GM12878 (cell line): ENCODE data around the gene RBMXL2. TPM values are rescaled to one million over a fixed set of nuclear protein-coding genes. Genes with fewer than 3 reads are reported as not detected.

ENCODE experiments used
- ATAC-seq: fragments of 200-7000 bp; cut with Tn5 transposase; 3 replicates; pipeline ENCODE4 v1.9.1; 2020; ENCODE audit warnings: mild to moderate bottlenecking, moderate library complexity
- BruUV-seq: library from RNA; stranded (reverse); fragments of 400-500 nt; replicated peaks from 2 replicates; lab custom pipeline; 2021; lab: Mats Ljungman, UMichigan
- CTCF ChIA-PET: fragments of 300-600 bp; sonication (Branson Sonifier 250); formaldehyde crosslinking; extraction: SDS; loops from one replicate; lab custom pipeline; 2021; ENCODE audit warnings: inconsistent platforms; lab: Yijun Ruan, JAX
- POLR2A ChIA-PET: fragments of 350-600 bp; formaldehyde crosslinking; extraction: SDS; loops from one replicate; lab custom pipeline; 2021; ENCODE audit warnings: inconsistent platforms; lab: Charles Lee
- RAD21 ChIA-PET: fragments of 300-600 bp; sonication (Branson Sonifier 250); formaldehyde crosslinking; loops from one replicate; lab custom pipeline; 2023; ENCODE audit warnings: antibody characterized with exemption; ENCODE audit not compliant: unreplicated experiment; lab: Charles Lee
- SMC1A ChIA-PET: fragments of 300-600 bp; sonication (Branson Sonifier 250); formaldehyde crosslinking; loops from one replicate; lab custom pipeline; 2023; ENCODE audit not compliant: unreplicated experiment, uncharacterized antibody; lab: Charles Lee
- DNase-seq: peaks from one replicate; pipeline ENCODE4 v3.0.0-alpha.2; 2011; ENCODE audit warnings: low read depth, low spot score
- FAIRE-seq: peaks from 3 replicates; lab custom pipeline; 2011; peaks lifted over from hg19 to GRCh38; lab: Jason Lieb, UNC
- H2AFZ ChIP-seq: 2 replicates; pipeline ENCODE4 v1.6.0; 2011; ENCODE audit warnings: low read depth, low read length, control low read depth; ENCODE audit not compliant: control insufficient read depth
- H3K27ac ChIP-seq: 2 replicates; pipeline ENCODE4 v1.5.1; 2011; ENCODE audit warnings: control low read depth; ENCODE audit not compliant: control insufficient read depth, insufficient read depth
- H3K27me3 ChIP-seq, 2 experiments: replicated peaks in 1 of 2; 2 replicates each; pipeline versions ENCODE4 v1.6.0 to v1.6.1; 2011; ENCODE audit warnings: low read length in 1 of 2; ENCODE audit not compliant: control insufficient read depth in 2 of 2, insufficient read depth in 2 of 2
- H3K36me3 ChIP-seq, 2 experiments: 2 replicates each; pipeline ENCODE4 v1.5.1; 2011; ENCODE audit warnings: low read length in 1 of 2; ENCODE audit not compliant: control insufficient read depth in 2 of 2, insufficient read depth in 2 of 2
- H3K4me1 ChIP-seq: 2 replicates; pipeline ENCODE4 v1.6.1; 2011; ENCODE audit warnings: mild to moderate bottlenecking, low read length, moderate library complexity, mixed read lengths; ENCODE audit not compliant: control insufficient read depth, insufficient read depth
- H3K4me2 ChIP-seq: 2 replicates; pipeline ENCODE4 v1.6.0; 2011; ENCODE audit warnings: control low read depth; ENCODE audit not compliant: control insufficient read depth, insufficient read depth
- H3K4me3 ChIP-seq: fragments of 200-600 bp; sonication (generic); 2 replicates; pipeline ENCODE4 v1.5.1; 2016
- H3K79me2 ChIP-seq: 2 replicates; pipeline ENCODE4 v1.6.0; 2011; ENCODE audit warnings: low read length; ENCODE audit not compliant: control insufficient read depth, insufficient read depth
- H3K9ac ChIP-seq: 2 replicates; pipeline ENCODE4 v1.8.0; 2011; ENCODE audit warnings: low read length, control low read depth, mixed read lengths; ENCODE audit not compliant: control insufficient read depth, insufficient read depth
- H3K9me3 ChIP-seq: replicated peaks from 3 replicates; pipeline ENCODE4 v1.5.1; 2011; ENCODE audit warnings: mild to moderate bottlenecking, low read length; ENCODE audit not compliant: control insufficient read depth, insufficient read depth
- H4K20me1 ChIP-seq: 2 replicates; pipeline ENCODE4 v1.6.0; 2011; ENCODE audit not compliant: control insufficient read depth, insufficient read depth
- BHLHE40 ChIP-seq, 2 experiments: fragments of 450-650 bp in 1 of 2; IDR thresholded peaks; 2 replicates each; pipeline ENCODE4 v1.6.1; 2011 to 2017; ENCODE audit warnings: low read depth in 2 of 2, borderline replicate concordance in 1 of 2, improper control_type of control experiment in 1 of 2, low read length in 1 of 2, mild to moderate bottlenecking in 1 of 2
- CBX5 ChIP-seq: sonication (generic); IDR thresholded peaks from 2 replicates; pipeline ENCODE4 v1.6.1; 2016; ENCODE audit warnings: low read depth, moderate library complexity, mild to moderate bottlenecking, inconsistent platforms
- FOS ChIP-seq: IDR thresholded peaks from 3 replicates; pipeline ENCODE4 v1.6.1; 2011; ENCODE audit warnings: borderline replicate concordance; ENCODE audit not compliant: insufficient read length; ENCODE audit errors: extremely low read depth
- HCFC1 ChIP-seq: fragments of 150-350 bp; IDR thresholded peaks from 2 replicates; pipeline ENCODE4 v1.6.1; 2014; ENCODE audit warnings: low read length
- HDGF ChIP-seq: fragments of 450-650 bp; IDR thresholded peaks from 2 replicates; pipeline ENCODE4 v1.6.1; 2016; ENCODE audit warnings: antibody characterized with exemption
- NFIC ChIP-seq: IDR thresholded peaks from 2 replicates; pipeline ENCODE4 v1.6.1; 2012; ENCODE audit warnings: low read depth, mild to moderate bottlenecking, inconsistent platforms, low read length, moderate library complexity
- NR2C1 ChIP-seq: fragments of 450-650 bp; IDR thresholded peaks from 2 replicates; pipeline ENCODE4 v1.6.1; 2017; ENCODE audit warnings: antibody characterized with exemption, mild to moderate bottlenecking, moderate library complexity
- POU2F2 ChIP-seq: IDR thresholded peaks from 3 replicates; pipeline ENCODE4 v1.6.1; 2011; ENCODE audit warnings: low read depth, mild to moderate bottlenecking, low read length, borderline replicate concordance
- RUNX3 ChIP-seq: IDR thresholded peaks from 2 replicates; pipeline ENCODE4 v1.6.1; 2012; ENCODE audit warnings: low read length, inconsistent platforms
- SREBF2 ChIP-seq: IDR thresholded peaks from 2 replicates; pipeline ENCODE4 v1.6.1; 2012; ENCODE audit warnings: mild to moderate bottlenecking, low read length
- ZNF217 ChIP-seq: fragments of 450-650 bp; IDR thresholded peaks from 2 replicates; pipeline ENCODE4 v1.6.1; 2017; ENCODE audit warnings: antibody characterized with exemption, mild to moderate bottlenecking
- ZNF384 ChIP-seq: IDR thresholded peaks from 2 replicates; pipeline ENCODE4 v1.6.1; 2012; ENCODE audit warnings: low read depth, mild to moderate bottlenecking, low read length, improper control_type of control experiment, borderline replicate concordance
- WGBS: methylation state at CpG from one replicate; pipeline ENCODE4 v1.1.6; 2016; ENCODE audit warnings: low lambda C conversion rate; ENCODE audit not compliant: insufficient replicate concordance, insufficient coverage; ENCODE audit errors: missing lambda C conversion rate; 5-methylcytosine and 5-hydroxymethylcytosine counted together
- in situ Hi-C: fragments of 300-500 bp; cut with MboI; formaldehyde crosslinking; loops from 9 replicates; pipeline ENCODE4 v1.14.3; 2018; ENCODE audit warnings: mixed read lengths
- intact Hi-C: fragments of 100-400 bp; cut with micrococcal nuclease; formaldehyde crosslinking; loops from one replicate; pipeline ENCODE4 v1.14.2; 2022; ENCODE audit not compliant: unreplicated experiment
- polyA plus RNA-seq, 11 experiments: library from polyadenylated mRNA; depleted of rRNA in 4 of 11; unstranded in 6 of 11; stranded (reverse) in 5 of 11; fragments of >200 nt; fragmentation: Nextera tagmentation in 4 of 11; fragmentation: Illumina TruSeq in 1 of 11; extraction: Ambion mirVana in 4 of 11; extraction: Trizol in 1 of 11; gene quantifications; 1 replicate in 1 of 11; 2 replicates in 10 of 11; pipeline versions ENCODE4 v1.2.1 to v1.2.3, GENCODE V29; 2011 to 2016; ENCODE audit warnings: inconsistent platforms in 2 of 11, missing spikeins in 2 of 11, low read depth in 1 of 11
- total RNA-seq, 4 experiments: library from RNA; depleted of rRNA in 3 of 4; stranded (reverse); fragments of >200 nt in 3 of 4; fragmentation: Illumina TruSeq in 1 of 4; extraction: Trizol in 1 of 4; gene quantifications; 2 replicates each; pipeline versions ENCODE4 v1.2.1 to v1.2.3, GENCODE V29; 2013 to 2021
- TF ChIP-seq, protein P1 (sequence below): IDR thresholded peaks from 2 replicates; pipeline ENCODE4 v1.6.1; 2011; ENCODE audit warnings: borderline replicate concordance, low read depth, mild to moderate bottlenecking, moderate library complexity, mixed read lengths, low read length; ENCODE audit not compliant: insufficient read depth; ENCODE audit errors: extremely low read length
- TF ChIP-seq, protein P2 (sequence below): fragments of 450-650 bp; IDR thresholded peaks from 2 replicates; pipeline ENCODE4 v1.6.1; 2018; ENCODE audit warnings: borderline replicate concordance, mild to moderate bottlenecking; ENCODE audit not compliant: partially characterized antibody
- TF ChIP-seq, protein P3 (sequence below): fragments of 450-650 bp; IDR thresholded peaks from 2 replicates; pipeline ENCODE4 v1.6.1; 2017; ENCODE audit warnings: borderline replicate concordance
- TF ChIP-seq, protein P4 (sequence below): fragments of 450-650 bp; formaldehyde crosslinking; IDR thresholded peaks from 2 replicates; pipeline ENCODE4 v1.5.0; 2022; ENCODE audit warnings: mild to moderate bottlenecking, missing genetic modification characterization

Gene RBMXL2
- total and polyA plus RNA-seq, 10 of the 15 experiments (the other 5 are each of a cell fraction or from before 2014, with no cell fraction given): not detected

DNA sequence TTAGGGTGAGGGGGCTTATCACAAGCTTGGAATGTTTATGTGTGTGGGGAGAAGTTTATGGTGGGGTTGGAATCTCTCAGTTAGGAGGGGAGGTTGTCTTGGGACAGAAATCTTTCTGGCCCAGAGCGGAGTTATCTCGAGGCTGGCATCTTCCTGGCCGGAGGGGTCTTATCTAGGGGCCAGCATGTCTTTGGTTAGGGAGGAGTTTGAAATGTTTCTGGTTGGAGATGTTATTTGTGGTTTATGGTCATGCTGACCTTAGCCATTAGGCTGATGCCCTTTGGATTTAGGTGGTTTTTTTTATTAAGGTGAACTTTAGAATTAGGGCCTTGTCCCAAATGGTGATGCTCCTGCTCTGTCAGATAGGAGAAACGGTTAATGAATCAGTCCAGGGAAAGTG lies 7.9 kb upstream of the RBMXL2 start:
- no peak overlapping the region for H3K4me2 ChIP-seq
- no peaks in the 10 kb centered on the region for H4K20me1 ChIP-seq
- H3K36me3 ChIP-seq: no peaks in the 10 kb centered on the region
- in situ Hi-C loops (no loop called here), intact Hi-C loops (no loop called here)
- ATAC-seq (no peak), DNase-seq (no peak), FAIRE-seq (no peak)
- no peaks in the 10 kb centered on the region for H3K9me3 ChIP-seq
- CTCF ChIA-PET: no interaction called here
- H3K27me3 ChIP-seq: no peaks in the 10 kb centered on the region
- no peak overlapping the region for H3K9ac ChIP-seq
- H3K4me3 ChIP-seq: no peak overlapping the region
- WGBS: 23% methylated on average over 4 of the region's 4 CpGs
- H2AFZ ChIP-seq: no peak overlapping the region
- no peaks in the 10 kb centered on the region for H3K4me1 ChIP-seq
- RAD21 ChIA-PET: no interaction called here
- POLR2A ChIA-PET: no interaction called here
- SMC1A ChIA-PET: no interaction called here
- H3K27ac ChIP-seq: no peak overlapping the region
- no peaks in the 10 kb centered on the region for H3K79me2 ChIP-seq
- no TSS peak for BruUV-seq
- no peak for TF ChIP-seq CBX5
- no peak for TF ChIP-seq NR2C1
- TF ChIP-seq FOS: no peak
- TF ChIP-seq, protein P1, sequence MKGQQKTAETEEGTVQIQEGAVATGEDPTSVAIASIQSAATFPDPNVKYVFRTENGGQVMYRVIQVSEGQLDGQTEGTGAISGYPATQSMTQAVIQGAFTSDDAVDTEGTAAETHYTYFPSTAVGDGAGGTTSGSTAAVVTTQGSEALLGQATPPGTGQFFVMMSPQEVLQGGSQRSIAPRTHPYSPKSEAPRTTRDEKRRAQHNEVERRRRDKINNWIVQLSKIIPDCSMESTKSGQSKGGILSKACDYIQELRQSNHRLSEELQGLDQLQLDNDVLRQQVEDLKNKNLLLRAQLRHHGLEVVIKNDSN: no peak
- TF ChIP-seq NFIC: no peak
- TF ChIP-seq, protein P2, sequence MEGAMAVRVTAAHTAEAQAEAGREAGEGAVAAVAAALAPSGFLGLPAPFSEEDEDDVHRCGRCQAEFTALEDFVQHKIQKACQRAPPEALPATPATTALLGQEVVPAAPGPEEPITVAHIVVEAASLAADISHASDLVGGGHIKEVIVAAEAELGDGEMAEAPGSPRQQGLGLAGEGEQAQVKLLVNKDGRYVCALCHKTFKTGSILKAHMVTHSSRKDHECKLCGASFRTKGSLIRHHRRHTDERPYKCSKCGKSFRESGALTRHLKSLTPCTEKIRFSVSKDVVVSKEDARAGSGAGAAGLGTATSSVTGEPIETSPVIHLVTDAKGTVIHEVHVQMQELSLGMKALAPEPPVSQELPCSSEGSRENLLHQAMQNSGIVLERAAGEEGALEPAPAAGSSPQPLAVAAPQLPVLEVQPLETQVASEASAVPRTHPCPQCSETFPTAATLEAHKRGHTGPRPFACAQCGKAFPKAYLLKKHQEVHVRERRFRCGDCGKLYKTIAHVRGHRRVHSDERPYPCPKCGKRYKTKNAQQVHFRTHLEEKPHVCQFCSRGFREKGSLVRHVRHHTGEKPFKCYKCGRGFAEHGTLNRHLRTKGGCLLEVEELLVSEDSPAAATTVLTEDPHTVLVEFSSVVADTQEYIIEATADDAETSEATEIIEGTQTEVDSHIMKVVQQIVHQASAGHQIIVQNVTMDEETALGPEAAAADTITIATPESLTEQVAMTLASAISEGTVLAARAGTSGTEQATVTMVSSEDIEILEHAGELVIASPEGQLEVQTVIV: no peak
- no peak for TF ChIP-seq RUNX3
- no peak for TF ChIP-seq BHLHE40 (IDR thresholded peaks at IDR 0.05; ENCODE audit: borderline replicate concordance in 1 of 2, low read depth in 2 of 2, low read length in 1 of 2)
- TF ChIP-seq, protein P3, sequence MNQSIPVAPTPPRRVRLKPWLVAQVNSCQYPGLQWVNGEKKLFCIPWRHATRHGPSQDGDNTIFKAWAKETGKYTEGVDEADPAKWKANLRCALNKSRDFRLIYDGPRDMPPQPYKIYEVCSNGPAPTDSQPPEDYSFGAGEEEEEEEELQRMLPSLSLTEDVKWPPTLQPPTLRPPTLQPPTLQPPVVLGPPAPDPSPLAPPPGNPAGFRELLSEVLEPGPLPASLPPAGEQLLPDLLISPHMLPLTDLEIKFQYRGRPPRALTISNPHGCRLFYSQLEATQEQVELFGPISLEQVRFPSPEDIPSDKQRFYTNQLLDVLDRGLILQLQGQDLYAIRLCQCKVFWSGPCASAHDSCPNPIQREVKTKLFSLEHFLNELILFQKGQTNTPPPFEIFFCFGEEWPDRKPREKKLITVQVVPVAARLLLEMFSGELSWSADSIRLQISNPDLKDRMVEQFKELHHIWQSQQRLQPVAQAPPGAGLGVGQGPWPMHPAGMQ: no peak
- no peak for TF ChIP-seq HDGF
- TF ChIP-seq, protein P4, sequence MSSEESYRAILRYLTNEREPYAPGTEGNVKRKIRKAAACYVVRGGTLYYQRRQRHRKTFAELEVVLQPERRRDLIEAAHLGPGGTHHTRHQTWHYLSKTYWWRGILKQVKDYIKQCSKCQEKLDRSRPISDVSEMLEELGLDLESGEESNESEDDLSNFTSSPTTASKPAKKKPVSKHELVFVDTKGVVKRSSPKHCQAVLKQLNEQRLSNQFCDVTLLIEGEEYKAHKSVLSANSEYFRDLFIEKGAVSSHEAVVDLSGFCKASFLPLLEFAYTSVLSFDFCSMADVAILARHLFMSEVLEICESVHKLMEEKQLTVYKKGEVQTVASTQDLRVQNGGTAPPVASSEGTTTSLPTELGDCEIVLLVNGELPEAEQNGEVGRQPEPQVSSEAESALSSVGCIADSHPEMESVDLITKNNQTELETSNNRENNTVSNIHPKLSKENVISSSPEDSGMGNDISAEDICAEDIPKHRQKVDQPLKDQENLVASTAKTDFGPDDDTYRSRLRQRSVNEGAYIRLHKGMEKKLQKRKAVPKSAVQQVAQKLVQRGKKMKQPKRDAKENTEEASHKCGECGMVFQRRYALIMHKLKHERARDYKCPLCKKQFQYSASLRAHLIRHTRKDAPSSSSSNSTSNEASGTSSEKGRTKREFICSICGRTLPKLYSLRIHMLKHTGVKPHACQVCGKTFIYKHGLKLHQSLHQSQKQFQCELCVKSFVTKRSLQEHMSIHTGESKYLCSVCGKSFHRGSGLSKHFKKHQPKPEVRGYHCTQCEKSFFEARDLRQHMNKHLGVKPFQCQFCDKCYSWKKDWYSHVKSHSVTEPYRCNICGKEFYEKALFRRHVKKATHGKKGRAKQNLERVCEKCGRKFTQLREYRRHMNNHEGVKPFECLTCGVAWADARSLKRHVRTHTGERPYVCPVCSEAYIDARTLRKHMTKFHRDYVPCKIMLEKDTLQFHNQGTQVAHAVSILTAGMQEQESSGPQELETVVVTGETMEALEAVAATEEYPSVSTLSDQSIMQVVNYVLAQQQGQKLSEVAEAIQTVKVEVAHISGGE: no peak
- TF ChIP-seq ZNF217: no peak
- TF ChIP-seq ZNF384: no peak
- TF ChIP-seq HCFC1: no peak
- TF ChIP-seq SREBF2: no peak
- no peak for TF ChIP-seq POU2F2
